GM12878 (cell line): ENCODE data around the gene MUL1.
A peak's percentile ranks its signal among the peaks of the same experiment; 100 is the strongest.

Source experiments
- BRCA1 ChIP-seq: IDR thresholded peaks from 2 replicates; pipeline ENCODE4 v1.6.1; 2011; ENCODE audit warnings: low read depth, low read length, improper control_type of control experiment
- EGR1 ChIP-seq, 2 experiments: IDR thresholded peaks; 1 replicate in 1 of 2; 2 replicates in 1 of 2; pipeline ENCODE4 v1.6.1; 2011 to 2012; ENCODE audit warnings: low read depth in 2 of 2, low read length in 2 of 2, borderline replicate concordance in 1 of 2, mild to moderate bottlenecking in 1 of 2, moderate library complexity in 1 of 2
- NR2C2 ChIP-seq: IDR thresholded peaks from 2 replicates; pipeline ENCODE4 v1.6.1; 2011; ENCODE audit warnings: borderline replicate concordance, low read depth; ENCODE audit not compliant: control insufficient read depth, insufficient read length
- PAX5 ChIP-seq: IDR thresholded peaks from 2 replicates; pipeline ENCODE4 v1.6.1; 2011; ENCODE audit warnings: low read depth, low read length, borderline replicate concordance
- TF ChIP-seq, protein P1 (sequence below), 3 experiments: IDR thresholded peaks in 2 of 3; conservative IDR thresholded peaks in 1 of 3; 2 replicates each; pipeline ENCODE4 v1.5.1; 2011; ENCODE audit warnings: low read depth in 3 of 3, low read length in 3 of 3, mild to moderate bottlenecking in 3 of 3, control low read depth in 2 of 3, moderate library complexity in 2 of 3, inconsistent platforms in 1 of 3, mixed read lengths in 1 of 3; ENCODE audit not compliant: control insufficient read depth in 2 of 3, insufficient read depth in 1 of 3; ENCODE audit errors: extremely low read depth in 1 of 3
- TF ChIP-seq, protein P2 (sequence below): fragments of 450-650 bp; IDR thresholded peaks from 2 replicates; pipeline ENCODE4 v1.6.1; 2016; ENCODE audit warnings: mild to moderate bottlenecking
- TF ChIP-seq, protein P3 (sequence below): IDR thresholded peaks from 2 replicates; pipeline ENCODE4 v1.6.1; 2012; ENCODE audit warnings: mild to moderate bottlenecking, low read depth, low read length

DNA sequence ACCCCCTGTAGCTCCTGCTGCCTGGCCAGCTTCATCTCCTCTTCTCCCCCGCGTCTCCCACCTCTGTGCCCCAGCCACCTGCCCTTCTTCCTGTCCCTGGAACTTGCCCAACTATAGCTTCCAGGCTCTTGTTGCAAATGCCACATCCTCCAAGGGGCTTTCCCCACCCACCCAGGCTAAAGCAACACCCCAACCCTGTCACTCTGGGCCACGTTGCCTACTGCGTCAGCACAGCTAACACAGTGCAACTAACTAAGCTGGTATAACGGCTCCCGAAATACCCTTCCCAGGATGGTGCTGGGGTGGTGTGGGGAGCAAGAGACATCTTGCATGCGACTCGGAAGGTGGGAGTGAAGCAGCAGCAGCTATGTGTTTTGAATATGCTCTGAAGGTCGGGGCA, 41.7 kb downstream of the MUL1 start:
- TF ChIP-seq, protein P1, sequence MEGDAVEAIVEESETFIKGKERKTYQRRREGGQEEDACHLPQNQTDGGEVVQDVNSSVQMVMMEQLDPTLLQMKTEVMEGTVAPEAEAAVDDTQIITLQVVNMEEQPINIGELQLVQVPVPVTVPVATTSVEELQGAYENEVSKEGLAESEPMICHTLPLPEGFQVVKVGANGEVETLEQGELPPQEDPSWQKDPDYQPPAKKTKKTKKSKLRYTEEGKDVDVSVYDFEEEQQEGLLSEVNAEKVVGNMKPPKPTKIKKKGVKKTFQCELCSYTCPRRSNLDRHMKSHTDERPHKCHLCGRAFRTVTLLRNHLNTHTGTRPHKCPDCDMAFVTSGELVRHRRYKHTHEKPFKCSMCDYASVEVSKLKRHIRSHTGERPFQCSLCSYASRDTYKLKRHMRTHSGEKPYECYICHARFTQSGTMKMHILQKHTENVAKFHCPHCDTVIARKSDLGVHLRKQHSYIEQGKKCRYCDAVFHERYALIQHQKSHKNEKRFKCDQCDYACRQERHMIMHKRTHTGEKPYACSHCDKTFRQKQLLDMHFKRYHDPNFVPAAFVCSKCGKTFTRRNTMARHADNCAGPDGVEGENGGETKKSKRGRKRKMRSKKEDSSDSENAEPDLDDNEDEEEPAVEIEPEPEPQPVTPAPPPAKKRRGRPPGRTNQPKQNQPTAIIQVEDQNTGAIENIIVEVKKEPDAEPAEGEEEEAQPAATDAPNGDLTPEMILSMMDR (IDR thresholded peaks at IDR 0.05 in 2 of 3, conservative IDR thresholded peaks at IDR 0.05 in 1 of 3; ENCODE audit: control insufficient read depth in 2 of 3, extremely low read depth in 1 of 3, insufficient read depth in 1 of 3, low read depth in 3 of 3, low read length in 3 of 3) = no peak
- TF ChIP-seq, protein P2, sequence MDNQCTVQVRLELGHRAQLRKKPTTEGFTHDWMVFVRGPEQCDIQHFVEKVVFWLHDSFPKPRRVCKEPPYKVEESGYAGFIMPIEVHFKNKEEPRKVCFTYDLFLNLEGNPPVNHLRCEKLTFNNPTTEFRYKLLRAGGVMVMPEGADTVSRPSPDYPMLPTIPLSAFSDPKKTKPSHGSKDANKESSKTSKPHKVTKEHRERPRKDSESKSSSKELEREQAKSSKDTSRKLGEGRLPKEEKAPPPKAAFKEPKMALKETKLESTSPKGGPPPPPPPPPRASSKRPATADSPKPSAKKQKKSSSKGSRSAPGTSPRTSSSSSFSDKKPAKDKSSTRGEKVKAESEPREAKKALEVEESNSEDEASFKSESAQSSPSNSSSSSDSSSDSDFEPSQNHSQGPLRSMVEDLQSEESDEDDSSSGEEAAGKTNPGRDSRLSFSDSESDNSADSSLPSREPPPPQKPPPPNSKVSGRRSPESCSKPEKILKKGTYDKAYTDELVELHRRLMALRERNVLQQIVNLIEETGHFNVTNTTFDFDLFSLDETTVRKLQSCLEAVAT = no peak
- TF ChIP-seq EGR1 (IDR thresholded peaks at IDR 0.05; ENCODE audit: borderline replicate concordance in 1 of 2, low read depth in 2 of 2, low read length in 2 of 2) (peak in 1 of 2 experiments; percentile 62; a peak in 1 of 3 replicates), NR2C2 (no peak), BRCA1 (no peak), PAX5 (no peak)
- TF ChIP-seq, protein P3, sequence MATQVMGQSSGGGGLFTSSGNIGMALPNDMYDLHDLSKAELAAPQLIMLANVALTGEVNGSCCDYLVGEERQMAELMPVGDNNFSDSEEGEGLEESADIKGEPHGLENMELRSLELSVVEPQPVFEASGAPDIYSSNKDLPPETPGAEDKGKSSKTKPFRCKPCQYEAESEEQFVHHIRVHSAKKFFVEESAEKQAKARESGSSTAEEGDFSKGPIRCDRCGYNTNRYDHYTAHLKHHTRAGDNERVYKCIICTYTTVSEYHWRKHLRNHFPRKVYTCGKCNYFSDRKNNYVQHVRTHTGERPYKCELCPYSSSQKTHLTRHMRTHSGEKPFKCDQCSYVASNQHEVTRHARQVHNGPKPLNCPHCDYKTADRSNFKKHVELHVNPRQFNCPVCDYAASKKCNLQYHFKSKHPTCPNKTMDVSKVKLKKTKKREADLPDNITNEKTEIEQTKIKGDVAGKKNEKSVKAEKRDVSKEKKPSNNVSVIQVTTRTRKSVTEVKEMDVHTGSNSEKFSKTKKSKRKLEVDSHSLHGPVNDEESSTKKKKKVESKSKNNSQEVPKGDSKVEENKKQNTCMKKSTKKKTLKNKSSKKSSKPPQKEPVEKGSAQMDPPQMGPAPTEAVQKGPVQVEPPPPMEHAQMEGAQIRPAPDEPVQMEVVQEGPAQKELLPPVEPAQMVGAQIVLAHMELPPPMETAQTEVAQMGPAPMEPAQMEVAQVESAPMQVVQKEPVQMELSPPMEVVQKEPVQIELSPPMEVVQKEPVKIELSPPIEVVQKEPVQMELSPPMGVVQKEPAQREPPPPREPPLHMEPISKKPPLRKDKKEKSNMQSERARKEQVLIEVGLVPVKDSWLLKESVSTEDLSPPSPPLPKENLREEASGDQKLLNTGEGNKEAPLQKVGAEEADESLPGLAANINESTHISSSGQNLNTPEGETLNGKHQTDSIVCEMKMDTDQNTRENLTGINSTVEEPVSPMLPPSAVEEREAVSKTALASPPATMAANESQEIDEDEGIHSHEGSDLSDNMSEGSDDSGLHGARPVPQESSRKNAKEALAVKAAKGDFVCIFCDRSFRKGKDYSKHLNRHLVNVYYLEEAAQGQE = no peak
